GM21515 (cell line): ENCODE data around the gene AKT1.
A peak's percentile ranks its signal among the peaks of the same experiment; 100 is the strongest.
"Not testable (repeated sequence)": the region's sequence is repeated elsewhere in the genome, so short reads cannot be mapped to it uniquely, and the experiment has no call there.

ENCODE experiments used
- ATAC-seq: cut with Tn5 transposase; IDR thresholded peaks from one replicate; pipeline ENCODE4 v1.9.1; 2021; ENCODE audit not compliant: unreplicated experiment

AKT1 gene

DNA sequence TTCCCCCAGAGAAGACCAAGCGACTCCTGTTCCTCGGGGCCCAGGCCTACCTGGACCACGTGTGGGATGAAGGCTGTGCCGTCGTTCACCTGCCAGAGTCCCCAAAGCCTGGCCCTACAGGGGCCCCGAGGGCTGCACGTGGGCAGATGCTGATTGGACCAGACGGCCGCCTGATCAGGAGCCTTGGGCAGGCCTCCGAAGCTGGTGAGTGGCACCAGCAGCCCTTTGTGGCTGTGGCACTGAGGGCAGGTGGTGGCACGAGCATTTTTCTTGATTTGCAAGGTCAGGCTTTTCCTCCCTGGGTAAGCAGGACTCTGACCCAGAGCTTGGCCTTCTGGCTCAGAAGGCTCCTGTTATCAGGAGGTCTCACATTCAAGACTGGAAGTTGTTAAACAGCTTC is 39.9 kb downstream of the AKT1 start:
- no peak for ATAC-seq

DNA sequence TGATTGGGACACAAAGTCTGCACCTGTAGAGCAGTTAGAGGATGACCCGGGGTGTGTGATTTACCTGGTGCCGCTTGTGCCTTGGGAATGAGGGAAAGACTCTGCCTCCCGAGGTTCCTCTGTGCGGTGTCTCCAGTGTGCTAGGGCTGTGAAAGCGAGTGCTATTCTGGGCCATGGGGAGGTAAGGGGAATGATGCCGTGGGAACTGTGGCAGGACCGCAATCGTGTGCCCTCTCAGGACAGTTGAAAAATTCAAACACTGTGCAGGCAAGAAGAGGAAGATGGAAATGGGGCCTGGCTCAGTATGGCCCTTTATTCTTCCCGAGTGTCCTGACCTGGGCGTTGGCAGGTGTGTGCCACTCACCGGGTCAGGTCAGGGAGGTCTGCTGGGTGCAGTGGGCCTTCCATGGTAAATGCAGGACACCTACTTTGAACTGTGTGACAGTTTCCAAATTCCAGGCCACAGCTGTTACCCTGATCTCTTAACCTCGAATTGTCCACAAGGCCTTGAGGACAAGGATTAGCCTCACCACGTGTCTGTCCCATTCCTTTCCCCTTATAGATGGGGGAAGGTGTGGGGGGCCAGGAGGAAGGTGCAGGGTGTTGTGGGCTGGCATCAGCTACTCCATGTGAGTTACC is 41.2 kb downstream of the AKT1 start:
- no peak for ATAC-seq

DNA sequence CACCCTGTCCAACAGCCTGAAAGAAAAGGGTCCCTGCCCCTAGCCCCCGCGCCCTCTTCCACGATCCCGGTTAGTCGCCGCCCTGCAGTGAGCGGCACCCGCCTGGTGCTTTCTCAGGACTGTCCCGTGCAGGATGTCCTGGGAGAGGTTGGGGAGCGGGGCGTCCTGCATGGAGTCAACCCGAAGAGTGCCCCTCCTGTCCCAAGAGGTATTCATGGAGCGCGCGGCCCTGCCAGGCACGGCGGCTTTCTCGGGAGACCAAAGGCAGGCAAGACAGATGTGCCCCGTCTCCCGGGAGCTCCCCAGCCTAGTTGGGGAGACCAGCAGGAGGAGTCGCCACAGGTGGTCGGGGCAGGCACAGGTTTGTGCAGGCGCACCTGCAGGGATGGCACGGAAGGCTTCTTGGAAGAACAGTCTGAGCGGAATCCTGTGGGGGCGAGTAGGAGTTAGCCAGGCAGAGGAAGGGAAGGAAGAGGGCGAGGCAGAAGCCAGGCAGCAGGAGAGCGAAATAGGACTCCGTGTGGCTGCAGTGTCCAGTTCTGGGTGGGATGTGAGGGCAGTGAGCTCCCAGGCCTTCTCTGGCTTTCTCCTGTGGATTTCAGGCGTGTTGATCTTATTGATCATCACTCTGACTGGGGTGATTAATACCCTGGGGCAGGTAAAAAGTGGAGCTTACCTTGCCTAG is 41.9 kb downstream of the AKT1 start:
- no peak for ATAC-seq

DNA sequence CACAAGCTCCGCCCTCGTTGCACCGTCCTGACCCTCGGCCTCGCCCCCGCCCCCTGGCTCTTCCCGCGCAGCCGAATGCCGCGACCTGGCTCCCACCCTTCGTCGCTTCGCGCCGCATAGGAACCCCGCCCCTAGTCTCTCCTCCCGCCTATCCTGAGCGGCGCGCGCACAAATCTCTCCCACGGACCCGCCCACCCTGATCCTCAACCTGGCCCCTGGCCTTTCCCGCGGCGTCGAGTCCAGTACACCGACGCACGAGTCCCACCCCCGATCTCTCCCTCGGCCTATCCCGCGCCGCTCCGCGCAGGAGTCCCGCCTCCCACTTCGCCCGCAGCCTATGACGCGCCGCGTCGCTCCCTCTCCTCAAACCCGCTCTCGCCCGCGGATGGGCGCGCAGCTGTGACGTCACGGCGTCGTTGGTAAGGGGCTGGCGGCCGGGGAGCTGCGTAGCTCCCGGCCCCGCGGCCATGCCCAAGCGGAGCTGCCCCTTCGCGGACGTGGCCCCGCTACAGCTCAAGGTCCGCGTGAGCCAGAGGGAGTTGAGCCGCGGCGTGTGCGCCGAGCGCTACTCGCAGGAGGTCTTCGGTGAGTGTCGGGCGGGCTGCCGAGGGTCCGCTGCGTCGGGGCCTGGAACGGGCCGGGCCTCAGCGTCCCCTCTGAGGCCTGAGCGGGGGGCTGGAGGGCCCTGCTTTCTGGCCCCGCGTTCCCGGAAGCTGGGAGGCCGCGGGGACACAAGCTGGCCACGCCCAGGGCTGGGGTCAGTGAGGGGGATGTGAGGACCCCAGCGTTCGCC is 42.6 kb downstream of the AKT1 start, which contains the start of gene SIVA1:
Gene SIVA1 (plus strand): TSS at position 413 of the 793 bp plus-strand sequence. CDS start 55 bp downstream, at position 468.
- ATAC-seq = peak; percentile 81

DNA sequence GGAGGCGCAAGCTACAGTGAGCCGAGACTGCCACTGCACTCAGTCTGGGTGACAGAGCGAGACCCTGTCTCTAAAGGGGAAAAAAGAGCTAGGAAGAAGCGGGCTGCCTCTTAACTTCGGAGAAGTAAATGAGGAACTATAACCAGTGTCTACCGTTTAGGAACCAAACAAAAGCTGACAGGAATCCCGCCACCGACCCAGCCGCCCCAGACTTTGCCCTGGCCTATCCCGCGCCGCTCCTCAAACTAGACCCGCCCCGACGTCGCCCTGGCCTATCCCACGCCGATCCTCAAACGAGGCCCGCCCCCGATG is 43.2 kb downstream of the AKT1 start:
- peak; percentile 7 for ATAC-seq

DNA sequence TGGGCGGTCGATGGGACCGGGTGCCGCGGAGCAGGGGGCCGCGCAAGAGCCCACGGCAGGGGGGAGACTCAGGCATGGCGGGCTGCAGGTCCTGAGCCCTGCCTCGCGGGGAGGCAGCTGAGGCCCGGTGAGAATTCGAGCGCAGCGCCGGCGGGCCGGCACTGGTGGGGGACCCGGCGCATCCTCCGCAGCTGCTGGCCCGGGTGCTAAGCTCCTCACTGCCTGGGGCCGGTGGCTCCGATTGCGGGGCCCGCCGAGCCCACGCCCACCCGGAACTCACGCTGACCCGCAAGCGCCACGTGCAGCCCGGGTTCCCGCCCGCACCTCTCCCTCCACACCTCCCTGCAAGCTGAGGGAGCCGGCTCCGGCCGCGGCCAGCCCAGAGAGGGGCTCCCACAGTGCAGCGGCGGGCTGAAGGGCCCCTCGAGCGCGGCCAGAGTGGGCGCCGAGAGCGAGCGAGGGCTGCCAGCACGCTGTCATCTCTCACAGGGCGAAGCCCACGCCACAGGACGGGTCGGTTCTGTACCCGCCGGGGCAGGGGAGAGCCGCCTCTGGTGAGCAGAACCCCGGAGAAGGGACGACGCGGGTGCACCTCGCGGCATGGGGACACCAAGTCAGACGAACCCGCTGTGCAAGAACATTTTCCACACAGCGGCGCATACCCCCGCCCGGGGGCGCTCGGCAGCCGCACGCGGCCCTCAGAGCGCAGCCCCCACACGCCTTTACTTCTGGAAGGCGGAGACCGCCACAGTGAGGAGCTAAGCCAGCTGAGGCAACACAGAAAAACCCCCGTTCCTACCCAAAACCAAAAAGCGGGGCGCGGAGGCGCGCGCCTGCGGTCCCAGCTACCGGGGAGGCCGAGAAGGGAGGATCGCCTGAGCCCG is 43.8 kb downstream of the AKT1 start:
- no peak for ATAC-seq

DNA sequence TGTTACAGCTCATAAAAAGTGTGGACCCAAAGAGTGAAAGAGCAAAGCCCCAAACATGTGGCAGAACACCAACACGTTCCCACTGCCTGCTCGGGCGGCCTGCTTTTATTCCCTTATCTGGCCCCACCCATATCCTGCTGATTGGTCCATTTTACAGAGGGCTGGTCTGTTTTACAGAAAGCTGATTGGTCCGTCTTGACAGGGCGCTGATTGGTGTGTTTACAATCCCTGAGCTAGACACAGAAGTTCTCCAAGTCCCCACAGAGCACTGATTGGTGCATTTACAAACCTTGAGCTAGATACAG is 44.8 kb downstream of the AKT1 start:
- ATAC-seq = not testable (repeated sequence)

DNA sequence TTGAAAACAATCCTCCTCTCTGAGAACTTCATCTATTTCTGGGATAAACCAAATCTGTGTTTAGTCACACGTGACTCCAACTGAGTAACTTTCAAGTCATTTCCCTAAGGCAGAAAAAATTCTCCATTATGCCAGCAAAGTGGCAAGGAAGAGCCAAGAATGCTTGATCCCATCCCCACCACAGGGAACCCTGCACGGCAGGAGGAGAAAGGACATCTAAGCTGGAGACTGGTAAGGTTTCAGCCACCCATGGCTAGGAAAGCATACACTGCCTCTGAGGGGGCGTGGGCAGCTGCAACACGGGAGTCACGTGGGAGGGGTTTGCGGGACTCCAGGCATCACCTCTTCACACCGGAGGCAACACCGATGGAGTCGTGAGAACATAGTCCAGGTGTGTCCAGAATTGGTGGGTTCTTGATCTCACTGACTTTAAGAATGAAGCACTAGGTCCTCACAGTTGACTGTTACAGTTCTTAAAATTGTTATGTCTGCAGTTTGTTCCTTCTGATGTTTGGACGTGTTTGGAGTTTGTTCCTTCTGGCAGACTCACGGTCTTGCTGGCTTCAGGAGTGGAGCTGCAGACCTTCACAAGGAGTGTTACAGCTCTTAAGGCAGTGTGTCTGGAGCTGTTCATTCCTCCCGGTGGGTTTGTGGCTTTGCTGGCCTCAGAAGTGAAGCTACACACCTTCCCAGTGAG is 45.3 kb downstream of the AKT1 start:
- no peak for ATAC-seq

DNA sequence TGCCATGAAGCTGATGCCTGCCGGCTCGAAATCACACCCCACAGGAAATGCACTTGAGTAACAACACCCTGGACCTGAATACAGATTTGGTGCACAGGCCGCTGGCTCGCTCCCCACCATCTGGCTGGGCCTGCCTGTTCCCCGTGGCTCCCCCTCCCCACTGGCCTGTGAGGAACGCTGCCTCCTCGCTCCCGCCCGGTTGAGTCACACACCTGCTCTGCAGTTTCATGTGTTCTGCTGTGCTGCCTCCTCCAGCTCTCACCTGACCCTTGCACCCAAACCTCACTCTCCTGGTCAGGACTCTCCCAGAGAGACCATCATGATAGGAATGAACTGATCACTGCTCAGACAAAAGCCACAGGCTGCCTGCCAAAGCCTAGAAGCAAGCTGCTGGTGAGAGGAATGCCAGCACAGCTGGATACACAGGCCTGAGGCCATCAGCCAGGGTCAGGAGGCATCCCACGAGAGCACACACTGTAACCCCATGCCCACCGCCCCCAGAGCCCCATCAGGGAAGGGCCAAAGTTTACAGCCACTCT is 46.4 kb downstream of the AKT1 start:
- ATAC-seq = no peak

DNA sequence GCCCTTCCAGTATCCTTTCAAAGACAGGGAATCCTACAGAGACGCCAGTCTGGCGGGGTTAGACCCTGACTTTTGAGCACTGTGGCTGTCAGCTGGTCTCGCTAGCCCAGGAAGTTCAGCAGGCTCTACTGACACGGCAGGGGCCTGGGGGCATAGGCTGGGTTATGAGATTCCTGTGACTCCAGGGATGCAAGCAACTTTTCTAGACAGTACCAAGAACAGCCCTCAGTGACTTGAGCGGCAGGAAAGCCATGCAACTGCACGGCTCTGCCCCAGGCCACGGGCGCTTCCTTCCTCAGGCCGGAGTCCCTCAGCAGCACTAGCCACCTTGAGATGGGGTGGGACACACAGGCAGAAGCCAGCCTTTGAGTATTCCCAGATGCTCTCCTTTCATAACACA is 47.7 kb downstream of the AKT1 start:
- no peak for ATAC-seq

DNA sequence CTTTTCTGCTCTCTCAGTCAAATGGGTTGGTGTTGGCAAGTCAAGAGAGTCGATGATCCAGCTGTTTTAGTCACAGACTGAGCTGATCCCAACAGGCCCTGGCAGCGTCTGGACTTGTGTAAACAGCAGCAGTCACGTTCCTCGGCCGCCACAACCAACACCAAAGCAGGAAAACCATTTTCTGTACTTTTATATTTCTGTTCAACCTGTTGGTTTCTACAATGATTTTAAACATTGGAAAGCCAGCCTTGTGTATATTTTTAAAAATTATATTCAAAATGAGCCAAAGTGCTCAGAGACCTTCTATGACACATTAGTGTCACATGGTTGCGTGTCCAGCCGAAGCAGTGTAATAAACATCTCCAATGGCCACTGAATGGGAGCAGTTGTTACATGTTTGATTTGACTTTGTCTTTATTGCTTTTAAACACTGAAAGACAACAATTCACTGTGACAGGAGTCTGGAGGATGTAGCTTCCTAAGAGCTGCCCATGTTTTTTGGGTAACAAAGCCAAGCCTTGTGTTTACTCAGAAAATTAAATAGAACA is 48.5 kb downstream of the AKT1 start:
- no peak for ATAC-seq

DNA sequence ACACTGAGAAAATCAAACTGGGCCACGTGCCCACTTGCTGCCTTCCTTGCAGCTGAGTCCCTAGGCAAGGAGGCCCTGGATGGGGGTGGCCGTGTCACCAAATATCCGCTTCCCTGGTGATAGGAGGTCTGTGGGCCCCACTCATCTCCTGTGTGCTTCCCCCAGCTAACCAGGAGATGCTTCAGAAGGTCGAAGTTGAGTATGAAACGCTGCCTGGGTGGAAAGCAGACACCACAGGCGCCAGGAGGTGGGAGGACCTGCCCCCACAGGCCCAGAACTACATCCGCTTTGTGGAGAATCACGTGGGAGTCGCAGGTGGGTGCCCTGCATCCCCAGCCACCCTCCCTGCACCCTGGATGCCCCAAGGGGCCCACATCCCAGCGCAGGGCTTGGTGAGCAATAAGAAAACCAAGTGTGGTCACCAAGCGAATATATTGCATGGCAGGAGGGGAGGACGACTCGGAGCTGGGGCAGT is 49.4 kb downstream of the AKT1 start:
- no peak for ATAC-seq

DNA sequence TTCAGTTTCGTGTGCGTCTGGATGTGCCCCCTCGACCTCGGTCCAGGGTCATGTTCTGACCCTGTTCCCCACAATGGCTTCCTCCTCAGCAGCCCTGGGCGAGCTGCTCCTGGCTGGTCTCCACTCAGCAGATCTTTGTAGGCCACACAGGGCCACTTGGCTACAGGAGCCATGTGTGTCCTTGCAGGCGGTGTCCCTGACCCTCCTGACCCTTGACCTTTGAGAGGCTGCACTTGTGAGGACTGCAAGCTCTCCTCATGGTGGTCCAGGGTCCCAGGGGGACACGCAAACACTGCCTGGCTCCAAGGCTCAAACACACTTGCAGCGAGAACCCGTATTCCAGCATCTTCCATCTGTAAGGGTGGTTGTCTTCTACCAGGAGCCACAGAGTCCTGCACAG is 50.1 kb downstream of the AKT1 start:
- no peak for ATAC-seq

DNA sequence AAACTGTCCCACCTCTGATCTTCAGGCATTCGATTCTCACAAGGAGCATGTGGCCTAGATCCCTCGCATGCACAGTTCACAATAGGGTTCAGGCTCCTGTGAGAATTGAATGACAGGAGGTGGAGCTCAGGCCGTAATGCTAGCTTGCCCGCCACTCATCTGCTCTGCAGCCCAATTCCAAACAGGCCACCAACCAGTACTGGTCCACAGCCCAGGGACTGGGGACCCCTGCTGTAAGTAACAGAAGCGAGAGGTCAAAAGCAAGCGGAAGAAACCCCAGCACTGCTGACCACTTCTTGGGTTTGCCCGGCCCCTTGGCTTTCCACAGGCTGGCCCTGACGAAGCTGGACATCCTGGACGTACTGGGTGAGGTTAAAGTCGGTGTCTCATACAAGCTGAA is 51.1 kb downstream of the AKT1 start:
- ATAC-seq = no peak

DNA sequence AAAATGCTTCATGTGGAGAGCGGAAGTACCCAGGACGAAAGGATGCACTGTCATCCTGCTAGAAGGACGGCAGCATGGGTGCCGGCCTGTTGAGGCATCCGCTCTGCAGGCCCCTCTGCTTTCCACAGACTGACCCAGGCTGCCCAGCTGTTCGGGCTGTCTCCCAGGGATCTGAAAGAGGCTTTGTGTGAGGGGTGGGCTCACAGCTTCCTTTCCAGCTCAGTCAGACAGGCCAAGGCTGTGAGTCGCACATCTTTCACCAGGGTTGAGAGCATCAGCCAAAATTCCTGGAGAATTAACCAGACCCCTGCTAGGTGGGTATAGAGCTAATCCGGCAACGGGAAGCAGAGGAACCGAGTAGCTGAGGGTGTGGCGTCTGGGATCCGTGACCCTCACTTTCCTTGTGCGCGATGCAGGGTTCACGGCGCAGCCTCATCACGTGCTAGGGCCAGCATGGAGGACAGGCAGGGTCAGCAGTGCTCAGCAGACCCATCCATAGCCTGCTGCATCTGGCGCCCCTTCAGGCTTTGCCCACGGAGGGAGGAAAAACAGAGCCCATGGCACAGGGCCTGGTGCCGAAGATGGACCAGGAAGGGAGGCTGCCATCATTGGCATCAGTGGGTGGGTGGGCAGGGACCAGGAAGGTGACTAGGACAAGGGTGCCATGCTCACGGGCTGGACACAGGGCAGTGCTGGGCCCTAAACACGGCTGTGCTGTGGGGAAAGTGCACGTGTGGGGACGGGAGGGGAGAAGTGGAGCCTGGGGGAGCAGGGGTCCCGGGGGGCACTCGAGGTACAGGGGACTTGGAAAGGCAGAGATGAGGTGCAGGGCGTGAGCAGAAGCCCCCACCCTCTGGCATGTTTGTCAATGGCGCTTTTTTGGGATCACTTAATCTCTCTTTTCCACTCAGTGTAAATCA is 51.8 kb downstream of the AKT1 start:
- ATAC-seq = no peak

DNA sequence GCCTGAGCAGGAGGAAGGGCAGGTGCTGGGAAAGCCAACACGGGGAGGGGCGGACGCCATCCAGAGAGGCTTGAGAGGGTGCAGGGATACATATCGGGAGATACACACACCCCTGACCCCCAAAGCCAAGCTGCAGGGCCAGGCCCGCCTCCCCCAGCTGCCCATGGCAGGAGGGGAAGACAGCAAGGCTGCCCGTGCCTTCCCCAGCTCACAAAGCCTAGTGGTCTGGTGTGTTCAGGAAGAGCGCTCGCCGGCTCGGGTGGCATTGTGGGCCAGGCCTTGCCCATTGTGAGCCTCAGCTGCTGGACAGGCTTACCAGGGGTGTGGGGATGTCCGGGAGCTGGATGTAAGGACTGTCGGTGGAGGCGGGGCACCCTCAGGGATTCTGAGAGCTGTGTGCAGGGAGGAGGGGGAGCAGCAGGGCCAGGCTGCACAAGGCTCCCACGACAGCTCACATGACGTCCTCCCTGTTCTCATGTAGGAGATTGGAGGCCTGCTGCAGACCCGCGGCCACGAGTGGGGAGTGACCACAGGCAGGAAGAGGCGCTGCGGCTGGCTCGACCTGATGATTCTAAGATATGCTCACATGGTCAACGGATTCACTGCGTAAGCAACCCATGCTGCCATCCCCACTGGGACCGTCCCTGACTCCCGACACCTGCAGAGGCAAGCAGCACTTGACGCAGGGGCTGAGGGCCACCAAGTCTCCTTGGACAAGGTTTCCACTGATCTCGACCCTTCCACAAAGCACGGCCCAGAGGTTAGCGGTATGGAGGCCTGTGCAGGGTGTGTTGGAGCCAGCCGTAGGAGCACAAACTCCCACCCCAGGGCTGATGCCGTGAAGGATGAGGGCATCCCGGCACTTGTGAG is 52.7 kb downstream of the AKT1 start:
- no peak for ATAC-seq

DNA sequence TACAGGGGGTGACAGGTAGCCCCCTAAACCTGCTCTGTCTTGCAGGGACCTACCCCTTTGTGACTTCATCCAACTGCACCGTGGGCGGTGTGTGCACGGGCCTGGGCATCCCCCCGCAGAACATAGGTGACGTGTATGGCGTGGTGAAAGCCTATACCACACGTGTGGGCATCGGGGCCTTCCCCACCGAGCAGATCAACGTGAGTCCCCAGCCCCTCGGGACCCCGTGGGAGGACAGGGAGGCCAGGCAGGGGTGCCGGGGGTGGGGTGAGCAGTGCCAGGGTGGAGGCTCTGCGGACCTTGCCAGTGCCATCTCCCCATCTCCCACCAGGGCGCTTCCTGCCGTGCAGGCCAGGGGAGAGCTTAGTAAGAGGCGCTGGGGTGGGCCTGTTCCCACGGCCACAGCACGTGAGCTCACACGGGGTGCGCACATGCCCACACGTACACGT is 53.7 kb downstream of the AKT1 start:
- no peak for ATAC-seq
